ENCODE results near the gene NFYC.

GRCh38 chr1:40801742-40802077 is 110.2 kb downstream of the NFYC start:
- no peak for TF ChIP-seq CTCF (IDR thresholded peaks at IDR 0.05)
- TF ChIP-seq POLR2A (IDR thresholded peaks at IDR 0.05), result no peak

All from breast epithelium (tissue), 3 donors.